Stimulated activated memory B cell treated with anti-CD40 and anti-IgM and Interleukin-4, amounts not matched to agents 10 μg/mL and 1 μg/mL and 100 μg/mL, for 72 hours (primary cell): ENCODE data around the gene NXPE4.

Experiments
- ATAC-seq: fragments of 150-1000 bp; cut with Tn5 transposase; 2 replicates; pipeline ENCODE4 v1.10.0; 2021
- H3K27ac Mint-ChIP-seq: one replicate; pipeline ENCODE4 v1.8.0; 2022; ENCODE audit warnings: mild to moderate bottlenecking, mixed read lengths
- H3K27me3 Mint-ChIP-seq: one replicate; pipeline ENCODE4 v1.8.0; 2022; ENCODE audit warnings: mixed read lengths
- H3K36me3 Mint-ChIP-seq: one replicate; pipeline ENCODE4 v1.8.0; 2022; ENCODE audit warnings: mixed read lengths
- H3K4me1 Mint-ChIP-seq: one replicate; pipeline ENCODE4 v1.8.0; 2022; ENCODE audit warnings: mixed read lengths
- H3K4me3 Mint-ChIP-seq: one replicate; pipeline ENCODE4 v1.8.0; 2022; ENCODE audit warnings: mild to moderate bottlenecking, moderate library complexity, mixed read lengths
- H3K9me3 Mint-ChIP-seq: one replicate; pipeline ENCODE4 v1.8.0; 2022; ENCODE audit warnings: mixed read lengths

The NXPE4 gene

GRCh38 chr11:114525682-114526081 lies 69.9 kb downstream of the NXPE4 start:
- Mint-ChIP-seq H3K4me3 (no peak overlapping the region), H3K27ac (no peak overlapping the region), H3K4me1 (no peaks in the 10 kb centered on the region), H3K36me3 (no peaks in the 10 kb centered on the region), H3K27me3 (peaks cover 9% of the 10 kb centered on the region), H3K9me3 (peaks cover 10% of the 10 kb centered on the region)
- no peak for ATAC-seq

DNA sequence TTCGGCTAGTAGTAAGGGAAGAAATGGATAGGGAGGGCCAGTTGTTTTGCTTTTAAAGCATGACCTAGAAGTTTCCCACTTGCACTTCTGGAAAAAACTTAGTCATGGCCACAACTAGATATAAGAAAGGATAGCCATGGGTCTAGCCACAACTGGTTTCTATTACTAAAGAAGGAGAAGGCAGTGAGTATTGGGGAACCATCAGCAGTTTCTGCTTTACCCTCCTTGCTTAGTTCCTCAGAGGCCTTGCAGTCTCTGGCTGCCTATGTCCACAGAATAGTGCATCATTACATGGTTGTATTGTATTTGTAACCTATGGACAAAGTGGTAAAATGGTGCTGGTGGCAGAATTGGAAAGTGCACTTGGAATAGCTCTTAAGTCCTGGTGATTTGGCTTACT lies 71.5 kb downstream of the NXPE4 start:
- ATAC-seq, result no peak
- H3K4me1 Mint-ChIP-seq, result no peaks in the 10 kb centered on the region
- H3K9me3 Mint-ChIP-seq, result peaks cover 10% of the 10 kb centered on the region
- H3K27ac Mint-ChIP-seq, result no peak overlapping the region
- H3K4me3 Mint-ChIP-seq, result no peak overlapping the region
- no peaks in the 10 kb centered on the region for H3K36me3 Mint-ChIP-seq
- H3K27me3 Mint-ChIP-seq, result peaks cover 19% of the 10 kb centered on the region

- Mint-ChIP-seq H3K4me1 (no peaks in the 10 kb centered on the region), H3K36me3 (no peaks in the 10 kb centered on the region), H3K9me3 (peaks cover 10% of the 10 kb centered on the region), H3K27me3 (peaks cover 19% of the 10 kb centered on the region), H3K4me3 (no peak overlapping the region), H3K27ac (no peak overlapping the region)
- ATAC-seq, result no peak
Observed at GRCh38 chr11:114522818-114523217, 72.8 kb downstream of the NXPE4 start.
